ENCODE results near the gene CACNA1I. TPM values are rescaled to one million over a fixed set of nuclear protein-coding genes. Genes with fewer than 3 reads are reported as not detected.

The CACNA1I gene
- total and polyA plus RNA-seq, 2 experiments from 2014 or later = 0.17 to 0.21 TPM

DNA sequence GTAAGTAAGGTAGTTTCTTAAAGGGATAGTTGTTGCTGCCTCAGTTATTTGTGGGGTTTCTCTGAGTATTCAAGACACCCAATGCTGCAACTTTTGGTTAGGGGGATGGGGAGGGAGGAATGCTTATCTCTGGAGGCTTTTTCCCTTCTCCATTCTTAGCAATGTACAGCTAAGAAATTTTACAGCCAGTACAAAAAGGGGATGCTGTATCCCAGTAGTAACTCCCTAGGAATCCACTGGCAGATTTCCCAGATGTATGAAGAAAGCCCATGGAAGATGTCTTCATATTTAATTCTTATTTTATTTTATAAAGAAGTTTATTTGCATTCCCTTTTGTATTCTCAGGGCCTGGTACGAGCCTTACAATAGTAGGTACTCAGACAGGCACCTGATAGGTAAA is 168.2 kb downstream of the CACNA1I start:
- no peaks in the 10 kb centered on the region for H3K27me3 ChIP-seq
- H3K4me1 ChIP-seq (ENCODE audit: insufficient read depth) = no peaks in the 10 kb centered on the region
- H3K36me3 ChIP-seq (replicated peaks; ENCODE audit: insufficient read depth, low read depth) = no peaks in the 10 kb centered on the region
- WGBS (ENCODE audit: low lambda C conversion rate, missing lambda C conversion rate) = 82% methylated on average over 1 of the region's 1 CpG
- no peak overlapping the region for H3K4me2 ChIP-seq
- no peaks in the 10 kb centered on the region for H3K9me3 ChIP-seq (ENCODE audit: low read depth)
- no peaks in the 10 kb centered on the region for H3K79me2 ChIP-seq
- no peak for TF ChIP-seq CTCF (IDR thresholded peaks at IDR 0.05; ENCODE audit: poor library complexity)
- TF ChIP-seq EZH2phosphoT487 (IDR thresholded peaks at IDR 0.05; ENCODE audit: low read depth, severe bottlenecking, unreplicated experiment) = no peak
- TF ChIP-seq EZH2 (IDR thresholded peaks at IDR 0.05; ENCODE audit: borderline replicate concordance) = no peak
- DNase-seq (ENCODE audit: low spot score) = peak; percentile 30
- no peaks in the 10 kb centered on the region for H4K20me1 ChIP-seq (ENCODE audit: insufficient read depth, poor library complexity, severe bottlenecking)
- H3K9me2 ChIP-seq (replicated peaks; ENCODE audit: insufficient read depth) = no peaks in the 10 kb centered on the region
- no peak overlapping the region for H2AFZ ChIP-seq
- no peak overlapping the region for H3K27ac ChIP-seq
- H3K4me3 ChIP-seq = no peak overlapping the region

Other genes starting within 250 kb of the CACNA1I start
- gene SYNGR1, start 220.8 kb upstream of the CACNA1I start, total RNA-seq = 15.8 and 23.1 TPM in 2 replicates
- gene SYNGR1, start 220.8 kb upstream of the CACNA1I start, polyA plus RNA-seq = 58.8 and 92.7 TPM in 2 replicates
- gene TAB1, start 171.0 kb upstream of the CACNA1I start, total RNA-seq = 13.3 and 14.0 TPM in 2 replicates
- 8.6 and 10.7 TPM in 2 replicates for gene TAB1, start 171.0 kb upstream of the CACNA1I start, polyA plus RNA-seq
- gene MGAT3, start 113.7 kb upstream of the CACNA1I start, total RNA-seq = 20.0 and 22.3 TPM in 2 replicates
- gene MGAT3, start 113.7 kb upstream of the CACNA1I start, polyA plus RNA-seq = 5.5 and 7.0 TPM in 2 replicates
- 25.8 and 31.8 TPM in 2 replicates for gene MIEF1, start 68.5 kb upstream of the CACNA1I start, total RNA-seq
- 17.5 and 22.2 TPM in 2 replicates for gene MIEF1, start 68.5 kb upstream of the CACNA1I start, polyA plus RNA-seq
- gene ATF4, start 50.2 kb upstream of the CACNA1I start, total RNA-seq = 231 and 271 TPM in 2 replicates
- 144 and 170 TPM in 2 replicates for gene ATF4, start 50.2 kb upstream of the CACNA1I start, polyA plus RNA-seq
- gene RPS19BP1, start 38.0 kb upstream of the CACNA1I start, total RNA-seq = 82.9 and 84.0 TPM in 2 replicates
- gene RPS19BP1, start 38.0 kb upstream of the CACNA1I start, polyA plus RNA-seq = 117 and 118 TPM in 2 replicates